Peyer's patch (tissue), 4 donors: ENCODE data around the gene MRPL10. TPM values are rescaled to one million over a fixed set of nuclear protein-coding genes. Genes with fewer than 3 reads are reported as not detected.

Experiments
- DNase-seq, 3 donors: peaks; one replicate each; pipeline ENCODE4 v3.0.0-alpha.2; 2017 to 2019
- H3K27ac ChIP-seq, 4 donors: fragments of 200-600 bp; sonication (generic); one replicate each; pipeline ENCODE4 v1.5.1; 2016 to 2019
- H3K27me3 ChIP-seq, 2 donors: fragments of 200-600 bp; sonication (generic); one replicate each; pipeline ENCODE4 v1.5.1; 2019
- H3K36me3 ChIP-seq, 3 donors: fragments of 200-600 bp; sonication (generic); one replicate each; pipeline ENCODE4 v1.5.1; 2016 to 2019
- H3K4me1 ChIP-seq, 4 donors: fragments of 200-600 bp; sonication (generic); one replicate each; pipeline ENCODE4 v1.5.1; 2016 to 2019
- H3K4me3 ChIP-seq, 4 donors: fragments of 200-600 bp; sonication (generic); 1 replicate in 3 of 4; 2 replicates in 1 of 4; pipeline ENCODE4 v1.5.1; 2016 to 2019; ENCODE audit warnings: mild to moderate bottlenecking in 1 of 4
- H3K9me3 ChIP-seq, 4 donors: fragments of 200-600 bp; sonication (generic); one replicate each; pipeline ENCODE4 v1.5.1; 2016 to 2019; ENCODE audit warnings: mild to moderate bottlenecking in 1 of 4
- POLR2A ChIP-seq, 2 donors: fragments of 450-650 bp; IDR thresholded peaks; one replicate each; pipeline ENCODE4 v1.5.1; 2017; ENCODE audit warnings: antibody characterized with exemption in 2 of 2, mild to moderate bottlenecking in 2 of 2, moderate library complexity in 2 of 2
- total RNA-seq, 4 donors: library from RNA; depleted of rRNA; stranded (reverse); fragments of >200 nt; gene quantifications; one replicate each; pipeline ENCODE4 v1.1.0, GENCODE V29; 2016
- TF ChIP-seq, protein P1 (sequence below), 6 experiments: fragments of 450-650 bp in 4 of 6; fragments of 200-600 bp in 2 of 6; sonication (generic) in 1 of 6; IDR thresholded peaks; one replicate each; pipeline ENCODE4 v1.5.1; 2017 to 2019; ENCODE audit warnings: antibody characterized with exemption in 6 of 6, mild to moderate bottlenecking in 3 of 6, moderate library complexity in 1 of 6

The MRPL10 gene
- total RNA-seq, 4 donors from 2014 or later, result 30.5 to 50.4 (median 34.8) TPM

DNA sequence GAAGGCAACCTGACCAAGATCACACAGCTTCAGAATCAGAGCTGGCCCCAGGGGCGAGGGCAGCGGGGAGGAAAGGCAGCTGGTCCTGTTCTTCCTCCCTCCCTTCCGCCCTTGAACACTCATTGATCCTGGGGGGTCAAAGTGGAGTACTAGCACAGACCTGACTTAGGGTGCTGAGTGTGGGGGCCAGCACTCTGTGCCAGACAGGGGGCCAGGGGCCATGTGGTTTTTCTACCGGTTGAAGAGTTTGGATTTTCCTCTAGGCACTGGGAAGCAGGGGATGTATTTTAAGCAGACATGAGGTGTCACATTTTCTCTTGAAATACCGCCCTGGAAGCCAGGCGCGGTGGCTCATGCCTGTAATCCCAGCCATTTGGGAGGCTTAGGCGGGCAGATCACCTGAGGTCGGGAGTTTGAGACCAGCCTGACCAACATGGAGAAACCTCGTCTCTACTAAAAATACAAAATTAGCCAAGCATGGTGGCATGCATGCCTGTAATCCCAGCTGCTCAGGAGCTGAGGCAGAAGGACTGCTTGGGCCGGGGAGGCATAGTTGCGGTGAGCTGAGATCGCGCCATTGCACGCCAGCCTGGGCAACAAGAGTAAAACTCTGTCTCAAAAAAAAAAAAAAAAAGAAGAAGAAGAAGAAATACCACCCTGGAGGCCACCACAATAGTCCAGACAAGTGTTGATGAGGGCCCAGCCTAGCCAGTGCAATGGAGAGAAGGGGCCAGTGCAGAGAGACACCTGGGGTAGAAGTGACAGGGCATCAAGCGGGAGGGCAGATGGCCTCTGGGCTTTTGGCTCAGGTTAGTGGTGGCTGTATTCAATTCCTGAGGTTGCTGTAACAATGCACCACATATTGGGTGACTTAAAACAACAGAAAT is 25.1 kb downstream of the MRPL10 start:
- no peak overlapping the region for H3K27ac ChIP-seq
- TF ChIP-seq, protein P1, sequence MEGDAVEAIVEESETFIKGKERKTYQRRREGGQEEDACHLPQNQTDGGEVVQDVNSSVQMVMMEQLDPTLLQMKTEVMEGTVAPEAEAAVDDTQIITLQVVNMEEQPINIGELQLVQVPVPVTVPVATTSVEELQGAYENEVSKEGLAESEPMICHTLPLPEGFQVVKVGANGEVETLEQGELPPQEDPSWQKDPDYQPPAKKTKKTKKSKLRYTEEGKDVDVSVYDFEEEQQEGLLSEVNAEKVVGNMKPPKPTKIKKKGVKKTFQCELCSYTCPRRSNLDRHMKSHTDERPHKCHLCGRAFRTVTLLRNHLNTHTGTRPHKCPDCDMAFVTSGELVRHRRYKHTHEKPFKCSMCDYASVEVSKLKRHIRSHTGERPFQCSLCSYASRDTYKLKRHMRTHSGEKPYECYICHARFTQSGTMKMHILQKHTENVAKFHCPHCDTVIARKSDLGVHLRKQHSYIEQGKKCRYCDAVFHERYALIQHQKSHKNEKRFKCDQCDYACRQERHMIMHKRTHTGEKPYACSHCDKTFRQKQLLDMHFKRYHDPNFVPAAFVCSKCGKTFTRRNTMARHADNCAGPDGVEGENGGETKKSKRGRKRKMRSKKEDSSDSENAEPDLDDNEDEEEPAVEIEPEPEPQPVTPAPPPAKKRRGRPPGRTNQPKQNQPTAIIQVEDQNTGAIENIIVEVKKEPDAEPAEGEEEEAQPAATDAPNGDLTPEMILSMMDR (IDR thresholded peaks at IDR 0.05), result no peak
- no peak for TF ChIP-seq POLR2A (IDR thresholded peaks at IDR 0.05)
- no peak overlapping the region for H3K4me3 ChIP-seq
- no peaks in the 10 kb centered on the region for H3K27me3 ChIP-seq
- H3K36me3 ChIP-seq, result peaks cover 0 to 40% (median 0%) of the 10 kb centered on the region in 3 donors
- DNase-seq, result peak in 1 of 3 donors; percentile 28
- H3K9me3 ChIP-seq, result no peaks in the 10 kb centered on the region
- H3K4me1 ChIP-seq, result peaks cover 0 to 20% (median under 1%) of the 10 kb centered on the region in 4 donors

DNA sequence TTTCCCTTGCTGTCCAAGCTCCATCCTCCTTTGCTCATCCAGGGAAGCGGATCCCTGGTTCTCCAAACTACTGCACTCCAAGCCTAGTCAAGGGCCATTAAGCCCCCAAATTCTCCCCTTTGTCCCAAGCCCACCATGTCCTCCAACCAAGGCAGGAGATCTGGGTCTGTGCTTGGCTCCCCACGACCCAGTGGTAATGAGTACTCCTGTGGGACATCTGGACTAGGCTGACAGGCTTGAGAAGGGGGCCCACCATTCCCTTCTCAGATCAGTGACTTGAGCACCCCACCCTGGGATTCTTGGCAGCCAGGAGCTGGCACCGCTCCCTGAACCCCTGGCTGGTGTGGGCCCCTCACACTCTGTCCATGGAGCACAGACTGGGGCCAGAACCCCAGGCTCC is 26.9 kb downstream of the MRPL10 start:
- Histone ChIP-seq H3K27me3 (no peaks in the 10 kb centered on the region), H3K4me3 (no peak overlapping the region), H3K27ac (no peak overlapping the region), H3K36me3 (peaks cover 0 to 30% (median 0%) of the 10 kb centered on the region in 3 donors), H3K9me3 (no peaks in the 10 kb centered on the region), H3K4me1 (peaks cover 0 to 2% (median 0%) of the 10 kb centered on the region in 4 donors)
- peak in 1 of 3 donors; percentile 38 for DNase-seq
- TF ChIP-seq, protein P1 (IDR thresholded peaks at IDR 0.05), result no peak
- TF ChIP-seq POLR2A (IDR thresholded peaks at IDR 0.05), result no peak

DNA sequence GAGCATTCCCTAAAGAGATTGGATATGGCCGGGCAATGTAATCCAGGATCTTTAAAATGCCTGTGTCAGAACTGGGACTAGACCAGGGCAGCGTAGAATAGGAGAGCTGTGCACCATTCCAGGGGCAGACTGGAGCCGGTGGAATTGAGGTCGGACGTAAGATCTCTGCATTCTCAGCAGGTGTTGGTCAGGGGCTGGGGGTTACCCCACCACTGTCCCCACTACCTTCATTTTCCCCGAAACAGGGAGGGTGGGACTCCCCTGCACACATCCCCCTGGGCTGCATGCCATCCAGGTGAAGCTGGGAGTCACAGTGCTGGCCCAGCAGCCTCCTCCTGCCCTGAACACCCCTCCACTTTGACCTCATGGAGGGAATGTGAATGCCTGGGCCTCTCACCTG is 27.6 kb downstream of the MRPL10 start:
- Histone ChIP-seq H3K4me1 (no peaks in the 10 kb centered on the region), H3K27ac (no peak overlapping the region), H3K9me3 (no peaks in the 10 kb centered on the region), H3K36me3 (peaks cover 0 to 22% (median 0%) of the 10 kb centered on the region in 3 donors), H3K4me3 (no peak overlapping the region), H3K27me3 (no peaks in the 10 kb centered on the region)
- no peak for TF ChIP-seq POLR2A (IDR thresholded peaks at IDR 0.05)
- TF ChIP-seq, protein P1 (IDR thresholded peaks at IDR 0.05), result no peak
- peak in 1 of 3 donors; percentile 19 for DNase-seq

DNA sequence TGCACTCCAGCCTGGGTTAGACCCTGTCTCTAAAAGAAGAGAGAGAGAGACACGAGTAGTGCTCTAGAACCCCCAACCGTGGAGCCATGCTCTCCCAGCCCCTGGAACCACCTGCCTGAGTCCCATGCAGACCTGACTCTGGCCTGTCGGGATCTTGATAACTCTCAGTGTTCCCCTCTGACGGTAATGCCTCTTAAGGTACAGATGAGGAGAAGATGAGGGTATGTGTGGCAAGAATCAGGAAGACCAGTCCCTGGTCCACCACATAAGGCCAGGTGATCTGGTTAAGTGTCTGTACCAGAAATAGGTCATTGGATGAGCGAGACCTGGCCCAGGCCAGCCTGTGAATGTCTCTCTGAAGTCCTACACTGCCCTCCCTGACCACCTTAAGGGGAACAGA is 28.1 kb downstream of the MRPL10 start:
- no peaks in the 10 kb centered on the region for H3K27me3 ChIP-seq
- TF ChIP-seq, protein P1 (IDR thresholded peaks at IDR 0.05), result no peak
- TF ChIP-seq POLR2A (IDR thresholded peaks at IDR 0.05), result no peak
- no peaks in the 10 kb centered on the region for H3K4me1 ChIP-seq
- DNase-seq, result peak in 1 of 3 donors; percentile 28
- no peaks in the 10 kb centered on the region for H3K9me3 ChIP-seq
- H3K27ac ChIP-seq, result no peak overlapping the region
- H3K4me3 ChIP-seq, result no peak overlapping the region
- H3K36me3 ChIP-seq, result peaks cover 0 to 17% (median 0%) of the 10 kb centered on the region in 3 donors

DNA sequence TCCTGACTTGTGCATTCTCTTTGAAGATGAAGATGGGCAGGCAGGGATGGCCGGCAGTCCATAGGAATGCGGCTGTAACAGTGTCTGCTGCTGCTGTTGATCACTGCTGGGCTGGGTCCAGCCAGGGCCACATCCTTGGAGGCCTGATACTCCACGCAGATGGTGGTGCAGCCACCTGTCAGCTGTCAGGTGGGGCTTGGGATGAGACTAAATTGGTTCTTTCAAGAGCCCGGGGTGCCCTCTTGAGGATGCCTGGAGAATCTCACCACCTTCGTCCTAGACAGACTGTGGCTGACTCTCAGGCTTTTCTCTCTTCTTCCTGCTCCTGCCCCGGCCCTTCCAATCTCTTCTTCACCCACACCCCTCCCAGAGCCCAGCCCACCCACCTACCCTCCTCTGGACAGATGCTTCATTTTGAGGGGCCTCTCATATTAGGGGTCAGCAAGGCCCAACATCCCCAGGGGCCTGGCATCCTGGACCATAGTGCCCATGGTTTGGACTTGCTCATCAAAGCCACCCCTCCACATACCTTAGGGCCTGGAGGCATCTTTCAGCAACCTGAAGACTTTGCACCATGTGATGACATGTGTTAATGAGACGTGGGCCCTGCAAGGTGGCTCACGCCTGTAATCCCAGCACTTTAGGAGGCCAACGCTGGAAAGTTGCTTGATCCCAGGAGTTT is 28.9 kb downstream of the MRPL10 start:
- H3K4me1 ChIP-seq, result no peaks in the 10 kb centered on the region
- TF ChIP-seq, protein P1 (IDR thresholded peaks at IDR 0.05), result peak; percentile 8 to 67 (median 58)
- no peak for TF ChIP-seq POLR2A (IDR thresholded peaks at IDR 0.05)
- peaks cover 0 to 10% (median 0%) of the 10 kb centered on the region in 3 donors for H3K36me3 ChIP-seq
- H3K27me3 ChIP-seq, result no peaks in the 10 kb centered on the region
- H3K27ac ChIP-seq, result no peak overlapping the region
- peak; percentile 50 to 74 (median 67) for DNase-seq
- H3K4me3 ChIP-seq, result no peak overlapping the region
- H3K9me3 ChIP-seq, result no peaks in the 10 kb centered on the region
